ENCODE measurements around the gene ABCC3. TPM values are rescaled to one million over a fixed set of nuclear protein-coding genes. Genes with fewer than 3 reads are reported as not detected.

The ABCC3 gene
- total and polyA plus RNA-seq, 2 experiments from 2014 or later: 0.53 TPM; not detected in 1

DNA sequence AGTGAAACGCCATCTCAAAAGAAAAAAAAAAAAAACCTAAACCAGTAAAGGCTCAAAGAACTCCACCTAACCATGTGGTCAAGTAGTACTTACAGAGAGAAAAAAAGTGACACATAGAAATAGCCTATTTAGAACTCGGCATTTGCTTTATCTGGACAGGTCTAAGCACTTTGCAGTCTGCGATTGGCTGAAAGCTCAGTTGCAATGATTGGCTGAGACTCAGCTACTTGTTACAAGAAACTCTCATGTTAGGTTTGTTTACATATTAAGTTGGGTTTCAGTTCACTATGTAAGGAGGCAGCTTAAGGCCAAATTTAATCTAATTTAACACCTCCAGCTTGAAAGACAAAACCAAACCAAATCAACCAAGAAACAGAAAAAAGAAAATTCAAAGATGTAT lies 19.1 kb downstream of the ABCC3 start:
- no peaks in the 10 kb centered on the region for H3K36me3 ChIP-seq
- TF ChIP-seq, protein P1, sequence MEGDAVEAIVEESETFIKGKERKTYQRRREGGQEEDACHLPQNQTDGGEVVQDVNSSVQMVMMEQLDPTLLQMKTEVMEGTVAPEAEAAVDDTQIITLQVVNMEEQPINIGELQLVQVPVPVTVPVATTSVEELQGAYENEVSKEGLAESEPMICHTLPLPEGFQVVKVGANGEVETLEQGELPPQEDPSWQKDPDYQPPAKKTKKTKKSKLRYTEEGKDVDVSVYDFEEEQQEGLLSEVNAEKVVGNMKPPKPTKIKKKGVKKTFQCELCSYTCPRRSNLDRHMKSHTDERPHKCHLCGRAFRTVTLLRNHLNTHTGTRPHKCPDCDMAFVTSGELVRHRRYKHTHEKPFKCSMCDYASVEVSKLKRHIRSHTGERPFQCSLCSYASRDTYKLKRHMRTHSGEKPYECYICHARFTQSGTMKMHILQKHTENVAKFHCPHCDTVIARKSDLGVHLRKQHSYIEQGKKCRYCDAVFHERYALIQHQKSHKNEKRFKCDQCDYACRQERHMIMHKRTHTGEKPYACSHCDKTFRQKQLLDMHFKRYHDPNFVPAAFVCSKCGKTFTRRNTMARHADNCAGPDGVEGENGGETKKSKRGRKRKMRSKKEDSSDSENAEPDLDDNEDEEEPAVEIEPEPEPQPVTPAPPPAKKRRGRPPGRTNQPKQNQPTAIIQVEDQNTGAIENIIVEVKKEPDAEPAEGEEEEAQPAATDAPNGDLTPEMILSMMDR (IDR thresholded peaks at IDR 0.05; ENCODE audit: low read depth, low read length): no peak
- H3K4me3 ChIP-seq: no peak overlapping the region

DNA sequence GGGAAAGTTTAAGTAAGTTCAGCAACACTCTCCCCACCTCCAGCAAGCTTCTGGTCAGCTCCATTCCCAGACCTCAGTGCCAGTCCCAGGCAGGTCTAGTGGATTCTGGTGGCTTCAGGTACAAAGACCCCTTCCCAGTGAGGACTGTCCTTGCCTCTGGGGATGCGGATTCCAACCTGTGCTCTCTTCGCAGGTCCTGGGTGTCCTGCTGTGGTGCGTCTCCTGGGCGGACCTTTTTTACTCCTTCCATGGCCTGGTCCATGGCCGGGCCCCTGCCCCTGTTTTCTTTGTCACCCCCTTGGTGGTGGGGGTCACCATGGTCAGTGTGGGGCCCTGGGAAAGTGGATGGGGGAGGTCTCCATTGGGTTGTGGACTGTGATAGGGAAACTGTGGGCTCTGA lies 21.8 kb downstream of the ABCC3 start:
- peaks cover 3% of the 10 kb centered on the region for H3K9me3 ChIP-seq (ENCODE audit: low read depth)
- no peaks in the 10 kb centered on the region for H3K27me3 ChIP-seq
- TF ChIP-seq, protein P1 (IDR thresholded peaks at IDR 0.05; ENCODE audit: low read depth, low read length): no peak
- no peak overlapping the region for H3K4me3 ChIP-seq
- no peak overlapping the region for H3K27ac ChIP-seq
- no peak for DNase-seq (ENCODE audit: low read depth in 1 of 2, low spot score in 1 of 2)
- H3K4me1 ChIP-seq (ENCODE audit: low read depth): peaks cover 4% of the 10 kb centered on the region
- no peaks in the 10 kb centered on the region for H3K36me3 ChIP-seq

More for the DNA sequence above, 19.1 kb downstream of the ABCC3 start:
- DNase-seq (ENCODE audit: low read depth in 1 of 2, low spot score in 1 of 2): no peak
- Histone ChIP-seq H3K27ac (no peak overlapping the region), H3K4me1 (ENCODE audit: low read depth) (no peaks in the 10 kb centered on the region), H3K27me3 (no peaks in the 10 kb centered on the region), H3K9me3 (ENCODE audit: low read depth) (peaks cover 3% of the 10 kb centered on the region)

DNA sequence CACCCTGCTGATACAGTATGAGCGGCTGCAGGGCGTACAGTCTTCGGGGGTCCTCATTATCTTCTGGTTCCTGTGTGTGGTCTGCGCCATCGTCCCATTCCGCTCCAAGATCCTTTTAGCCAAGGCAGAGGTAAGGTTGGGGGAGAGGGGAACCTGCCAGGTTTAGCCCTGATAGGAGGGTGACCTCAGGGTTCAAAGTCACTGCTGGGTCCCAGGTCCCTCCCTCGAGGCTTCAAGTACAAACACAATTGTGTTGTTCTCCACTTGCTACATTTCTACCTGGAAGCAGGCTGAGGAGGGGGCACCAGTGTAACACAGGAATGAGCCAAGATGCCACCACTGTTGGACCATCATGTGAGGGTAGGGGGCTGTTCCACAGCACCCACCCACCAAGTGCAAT lies 22.4 kb downstream of the ABCC3 start:
- DNase-seq (ENCODE audit: low read depth in 1 of 2, low spot score in 1 of 2): no peak
- no peaks in the 10 kb centered on the region for H3K36me3 ChIP-seq
- H3K4me1 ChIP-seq (ENCODE audit: low read depth): peaks cover 8% of the 10 kb centered on the region
- no peaks in the 10 kb centered on the region for H3K27me3 ChIP-seq
- TF ChIP-seq, protein P1 (IDR thresholded peaks at IDR 0.05; ENCODE audit: low read depth, low read length): no peak
- no peak overlapping the region for H3K4me3 ChIP-seq
- H3K27ac ChIP-seq: no peak overlapping the region
- peaks cover 3% of the 10 kb centered on the region for H3K9me3 ChIP-seq (ENCODE audit: low read depth)

DNA sequence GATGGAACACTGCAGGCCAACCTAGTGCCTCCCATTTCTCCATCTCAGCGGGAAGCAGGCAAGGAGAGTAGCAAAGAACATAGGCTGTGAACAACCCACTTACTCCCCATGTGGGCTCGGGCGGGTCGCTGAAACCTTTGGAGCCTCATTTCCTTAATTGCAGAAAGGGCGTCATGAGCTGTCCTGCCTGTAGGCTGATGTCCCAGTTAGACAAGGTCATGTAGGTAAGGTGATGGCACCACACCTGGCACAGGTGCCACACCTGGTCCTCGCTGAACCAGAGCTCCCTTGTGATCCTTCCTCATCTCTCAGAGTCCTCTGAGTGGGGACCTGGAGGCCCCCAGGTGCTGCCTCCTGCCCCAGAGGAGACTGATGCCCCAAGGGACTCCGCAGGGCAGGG lies 22.9 kb downstream of the ABCC3 start:
- Histone ChIP-seq H3K27me3 (no peaks in the 10 kb centered on the region), H3K27ac (no peak overlapping the region), H3K36me3 (no peaks in the 10 kb centered on the region), H3K4me1 (ENCODE audit: low read depth) (peaks cover 8% of the 10 kb centered on the region), H3K9me3 (ENCODE audit: low read depth) (peaks cover 2% of the 10 kb centered on the region), H3K4me3 (no peak overlapping the region)
- TF ChIP-seq, protein P1 (IDR thresholded peaks at IDR 0.05; ENCODE audit: low read depth, low read length): no peak
- DNase-seq (ENCODE audit: low read depth in 1 of 2, low spot score in 1 of 2): no peak

DNA sequence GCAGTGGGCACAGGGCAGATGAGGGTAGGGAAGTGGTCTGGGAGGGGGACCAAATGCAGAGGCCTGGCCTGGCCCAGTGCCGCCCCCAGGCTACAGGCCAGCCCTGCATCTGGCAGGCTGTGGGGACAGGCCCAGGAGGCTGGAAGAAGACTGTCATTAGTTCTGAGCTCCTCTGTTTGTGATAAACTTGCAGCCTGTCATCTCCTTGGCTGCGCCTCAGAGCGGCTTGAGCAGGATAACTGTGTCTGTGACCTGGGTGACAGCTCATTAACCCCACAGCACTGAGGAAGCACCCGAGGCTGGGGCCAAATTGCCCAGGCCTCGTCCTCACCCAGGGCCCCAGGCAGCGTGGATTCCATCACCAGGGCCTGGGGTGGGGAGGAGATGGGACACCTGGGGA lies 23.9 kb downstream of the ABCC3 start:
- Histone ChIP-seq H3K9me3 (ENCODE audit: low read depth) (no peaks in the 10 kb centered on the region), H3K4me3 (no peak overlapping the region), H3K27me3 (no peaks in the 10 kb centered on the region), H3K27ac (no peak overlapping the region), H3K36me3 (no peaks in the 10 kb centered on the region), H3K4me1 (ENCODE audit: low read depth) (peaks cover 8% of the 10 kb centered on the region)
- TF ChIP-seq, protein P1 (IDR thresholded peaks at IDR 0.05; ENCODE audit: low read depth, low read length): no peak
- no peak for DNase-seq (ENCODE audit: low read depth in 1 of 2, low spot score in 1 of 2)

DNA sequence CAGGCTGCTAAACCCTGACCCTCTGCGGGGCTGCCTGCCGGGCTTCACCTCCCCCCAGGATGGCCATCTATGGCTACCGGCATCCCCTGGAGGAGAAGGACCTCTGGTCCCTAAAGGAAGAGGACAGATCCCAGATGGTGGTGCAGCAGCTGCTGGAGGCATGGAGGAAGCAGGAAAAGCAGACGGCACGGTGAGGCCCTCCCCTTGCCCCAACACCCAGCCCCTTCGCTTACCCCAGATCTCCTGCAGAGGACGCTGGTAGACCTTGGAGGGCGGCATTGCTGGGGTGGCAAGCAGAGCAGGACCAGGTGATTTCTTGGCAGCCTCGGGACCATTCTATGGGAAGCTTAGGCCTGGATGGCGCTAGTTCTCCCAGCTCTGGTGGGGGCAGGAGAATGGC lies 24.5 kb downstream of the ABCC3 start:
- no peaks in the 10 kb centered on the region for H3K27me3 ChIP-seq
- no peaks in the 10 kb centered on the region for H3K36me3 ChIP-seq
- H3K27ac ChIP-seq: no peak overlapping the region
- DNase-seq (ENCODE audit: low read depth in 1 of 2, low spot score in 1 of 2): no peak
- H3K9me3 ChIP-seq (ENCODE audit: low read depth): no peaks in the 10 kb centered on the region
- TF ChIP-seq, protein P1 (IDR thresholded peaks at IDR 0.05; ENCODE audit: low read depth, low read length): no peak
- no peak overlapping the region for H3K4me3 ChIP-seq
- H3K4me1 ChIP-seq (ENCODE audit: low read depth): peaks cover 8% of the 10 kb centered on the region

Measured in cardiac muscle cell (in vitro differentiated cells and primary cell).